Karpas-422 (cell line): ENCODE data around the gene C19orf53. TPM values are rescaled to one million over a fixed set of nuclear protein-coding genes. Genes with fewer than 3 reads are reported as not detected.
"Not testable (repeated sequence)": the region's sequence is repeated elsewhere in the genome, so short reads cannot be mapped to it uniquely, and the experiment has no call there.

ENCODE experiments used
- DNase-seq: peaks from one replicate; pipeline ENCODE4 v3.0.0-alpha.2; 2015
- H2AFZ ChIP-seq: fragments of 200-600 bp; sonication (generic); 2 replicates; pipeline ENCODE4 v1.6.1; 2014; ENCODE audit warnings: antibody characterized with exemption, low read length, mixed read lengths
- H3K27ac ChIP-seq: fragments of 200-600 bp; sonication (generic); 2 replicates; pipeline ENCODE4 v1.5.1; 2014; ENCODE audit warnings: mild to moderate bottlenecking, low read length, moderate library complexity
- H3K27me3 ChIP-seq: fragments of 200-600 bp; sonication (generic); 2 replicates; pipeline ENCODE4 v1.6.1; 2014; ENCODE audit warnings: low read length, mixed read lengths
- H3K36me3 ChIP-seq: fragments of 200-600 bp; sonication (generic); 2 replicates; pipeline ENCODE4 v1.6.1; 2014; ENCODE audit warnings: low read length, mixed read lengths; ENCODE audit not compliant: insufficient read depth
- H3K4me1 ChIP-seq: fragments of 200-600 bp; sonication (generic); 2 replicates; pipeline ENCODE4 v1.6.1; 2014; ENCODE audit warnings: mild to moderate bottlenecking, low read length, mixed read lengths
- H3K4me2 ChIP-seq: fragments of 200-600 bp; sonication (generic); 2 replicates; pipeline ENCODE4 v1.6.1; 2014; ENCODE audit warnings: low read length, low read depth, mild to moderate bottlenecking; ENCODE audit not compliant: poor library complexity, severe bottlenecking
- H3K4me3 ChIP-seq: fragments of 200-600 bp; sonication (generic); 2 replicates; pipeline ENCODE4 v1.5.1; 2014; ENCODE audit warnings: mild to moderate bottlenecking, antibody characterized with exemption, low read length, mixed read lengths
- H3K79me2 ChIP-seq: fragments of 200-600 bp; sonication (generic); 2 replicates; pipeline ENCODE4 v1.6.1; 2014; ENCODE audit warnings: mild to moderate bottlenecking, low read length, mixed read lengths
- H3K9ac ChIP-seq: fragments of 200-600 bp; sonication (generic); 2 replicates; pipeline ENCODE4 v1.6.0; 2014; ENCODE audit warnings: low read length
- H3K9me2 ChIP-seq: fragments of 200-600 bp; sonication (generic), shearing (Covaris generic); replicated peaks from 2 replicates; pipeline ENCODE4 v1.6.0; 2014; ENCODE audit warnings: mild to moderate bottlenecking, low read length, moderate library complexity; ENCODE audit not compliant: insufficient read depth
- H3K9me3 ChIP-seq: fragments of 300-700, 200-600 bp; sonication (generic); 2 replicates; pipeline ENCODE4 v1.6.1; 2014; ENCODE audit warnings: low read length, mixed read lengths
- H4K20me1 ChIP-seq: fragments of 200-600 bp; sonication (generic); 2 replicates; pipeline ENCODE4 v1.6.1; 2014; ENCODE audit warnings: mild to moderate bottlenecking, antibody characterized with exemption, low read length, low read depth; ENCODE audit not compliant: insufficient read depth
- total RNA-seq: library from RNA; depleted of rRNA; stranded (reverse); fragments of >200 nt; shearing (Covaris generic); gene quantifications from 2 replicates; pipeline ENCODE4 v1.2.3, GENCODE V29; 2014; ENCODE audit warnings: low replicate concordance

C19orf53 gene
- total RNA-seq, 1 experiment from 2014 or later: 117 TPM

- H3K4me2 ChIP-seq: no peak overlapping the region
- H2AFZ ChIP-seq: no peak overlapping the region
Measured at GRCh38 chr19:13782537-13782936, 8.3 kb downstream of the C19orf53 start.

GRCh38 chr19:13783565-13784500, 9.6 kb downstream of the C19orf53 start:
- Histone ChIP-seq H4K20me1 (no peaks in the 10 kb centered on the region), H3K9me2 (no peaks in the 10 kb centered on the region), H3K9me3 (no peaks in the 10 kb centered on the region), H3K4me2 (peak overlapping the region; percentile 49), H3K79me2 (no peaks in the 10 kb centered on the region), H3K27ac (no peak overlapping the region), H3K4me1 (peaks cover 25% of the 10 kb centered on the region), H3K9ac (no peak overlapping the region), H3K27me3 (no peaks in the 10 kb centered on the region), H3K36me3 (no peaks in the 10 kb centered on the region), H2AFZ (no peak overlapping the region), H3K4me3 (no peak overlapping the region)
- DNase-seq: peak; percentile 72

More at GRCh38 chr19:13782537-13782936, 8.3 kb downstream of the C19orf53 start:
- Histone ChIP-seq H3K79me2 (no peaks in the 10 kb centered on the region), H3K27ac (no peak overlapping the region), H3K9me2 (no peaks in the 10 kb centered on the region), H3K27me3 (no peaks in the 10 kb centered on the region), H3K4me3 (no peak overlapping the region), H3K9me3 (no peaks in the 10 kb centered on the region), H4K20me1 (no peaks in the 10 kb centered on the region), H3K9ac (no peak overlapping the region), H3K4me1 (peaks cover 22% of the 10 kb centered on the region), H3K36me3 (0 out of 2 replicates have a peak, but pooled peaks cover 8% of the 10 kb centered on the region)
- no peak for DNase-seq

GRCh38 chr19:13784731-13785452, 10.6 kb downstream of the C19orf53 start:
- no peaks in the 10 kb centered on the region for H3K27me3 ChIP-seq
- no peaks in the 10 kb centered on the region for H3K9me2 ChIP-seq
- H3K4me2 ChIP-seq: no peak overlapping the region
- H3K79me2 ChIP-seq: no peaks in the 10 kb centered on the region
- H3K36me3 ChIP-seq: no peaks in the 10 kb centered on the region
- H3K4me3 ChIP-seq: no peak overlapping the region
- peak; percentile 83 for DNase-seq
- H4K20me1 ChIP-seq: no peaks in the 10 kb centered on the region
- H3K9me3 ChIP-seq: no peaks in the 10 kb centered on the region
- no peak overlapping the region for H3K27ac ChIP-seq
- H3K4me1 ChIP-seq: peaks cover 25% of the 10 kb centered on the region
- no peak overlapping the region for H2AFZ ChIP-seq
- H3K9ac ChIP-seq: no peak overlapping the region

GRCh38 chr19:13788991-13789390, 14.7 kb downstream of the C19orf53 start:
- H3K9ac ChIP-seq: no peak overlapping the region
- H3K9me2 ChIP-seq: no peaks in the 10 kb centered on the region
- H3K79me2 ChIP-seq: no peaks in the 10 kb centered on the region
- H4K20me1 ChIP-seq: no peaks in the 10 kb centered on the region
- no peak overlapping the region for H2AFZ ChIP-seq
- no peak for DNase-seq
- H3K9me3 ChIP-seq: no peaks in the 10 kb centered on the region
- peaks cover 15% of the 10 kb centered on the region for H3K4me1 ChIP-seq
- no peak overlapping the region for H3K4me3 ChIP-seq
- no peaks in the 10 kb centered on the region for H3K36me3 ChIP-seq
- no peak overlapping the region for H3K4me2 ChIP-seq
- no peak overlapping the region for H3K27ac ChIP-seq
- no peaks in the 10 kb centered on the region for H3K27me3 ChIP-seq

- Histone ChIP-seq H3K4me3 (no peak overlapping the region), H3K36me3 (no peaks in the 10 kb centered on the region), H3K9me3 (no peaks in the 10 kb centered on the region), H3K27me3 (no peaks in the 10 kb centered on the region), H3K9me2 (no peaks in the 10 kb centered on the region), H4K20me1 (no peaks in the 10 kb centered on the region), H3K4me1 (peaks cover 9% of the 10 kb centered on the region), H3K27ac (no peak overlapping the region), H3K79me2 (no peaks in the 10 kb centered on the region), H2AFZ (no peak overlapping the region), H3K9ac (no peak overlapping the region), H3K4me2 (no peak overlapping the region)
- DNase-seq: no peak
Measured at GRCh38 chr19:13790354-13790753, 16.1 kb downstream of the C19orf53 start.

GRCh38 chr19:13793317-13793716, 19.1 kb downstream of the C19orf53 start:
- H3K9me3 ChIP-seq, H2AFZ ChIP-seq, H3K79me2 ChIP-seq, H3K9me2 ChIP-seq, H3K36me3 ChIP-seq, H3K27me3 ChIP-seq, H3K4me2 ChIP-seq, DNase-seq, H3K9ac ChIP-seq, H4K20me1 ChIP-seq, H3K4me3 ChIP-seq, H3K27ac ChIP-seq: not testable (repeated sequence)
- peaks cover 18% of the 10 kb centered on the region for H3K4me1 ChIP-seq

GRCh38 chr19:13794398-13794756, 20.1 kb downstream of the C19orf53 start:
- Histone ChIP-seq H3K27ac (no peak overlapping the region), H3K27me3 (no peaks in the 10 kb centered on the region), H4K20me1 (no peaks in the 10 kb centered on the region), H3K9ac (peak overlapping the region; percentile 72), H3K79me2 (peaks cover 2% of the 10 kb centered on the region; the same call in 1 of the 2 replicates), H3K36me3 (no peaks in the 10 kb centered on the region), H3K4me1 (peaks cover 18% of the 10 kb centered on the region), H3K9me3 (no peaks in the 10 kb centered on the region), H3K4me2 (peak overlapping the region; percentile 91), H3K4me3 (peak overlapping the region; percentile 85), H3K9me2 (no peaks in the 10 kb centered on the region), H2AFZ (peak overlapping the region; percentile 86; the same call in 1 of the 2 replicates)
- no peak for DNase-seq
